NCI-H187 (cell line): ENCODE data around the gene ITGAE.

Source experiments
- DNase-seq, 2 experiments: peaks; one replicate each; lab custom pipeline; 2025; lab: John Stamatoyannopoulos, UW

The ITGAE gene

GRCh38 chr17:3667366-3668278 is 133.4 kb downstream of the ITGAE start:
- no peak for DNase-seq

GRCh38 chr17:3666516-3666915 is 134.5 kb downstream of the ITGAE start:
- no peak for DNase-seq

- DNase-seq, result no peak
Measured at GRCh38 chr17:3665834-3666233, 135.2 kb downstream of the ITGAE start.
